Measurements from ENCODE around the gene GRM4. TPM values are rescaled to one million over a fixed set of nuclear protein-coding genes. Genes with fewer than 3 reads are reported as not detected.

Gene GRM4
- total and polyA plus RNA-seq, 9 of the 15 experiments (the other 6 are each of a cell fraction or from before 2014, with no cell fraction given), result 0.18 TPM; not detected in 8

DNA sequence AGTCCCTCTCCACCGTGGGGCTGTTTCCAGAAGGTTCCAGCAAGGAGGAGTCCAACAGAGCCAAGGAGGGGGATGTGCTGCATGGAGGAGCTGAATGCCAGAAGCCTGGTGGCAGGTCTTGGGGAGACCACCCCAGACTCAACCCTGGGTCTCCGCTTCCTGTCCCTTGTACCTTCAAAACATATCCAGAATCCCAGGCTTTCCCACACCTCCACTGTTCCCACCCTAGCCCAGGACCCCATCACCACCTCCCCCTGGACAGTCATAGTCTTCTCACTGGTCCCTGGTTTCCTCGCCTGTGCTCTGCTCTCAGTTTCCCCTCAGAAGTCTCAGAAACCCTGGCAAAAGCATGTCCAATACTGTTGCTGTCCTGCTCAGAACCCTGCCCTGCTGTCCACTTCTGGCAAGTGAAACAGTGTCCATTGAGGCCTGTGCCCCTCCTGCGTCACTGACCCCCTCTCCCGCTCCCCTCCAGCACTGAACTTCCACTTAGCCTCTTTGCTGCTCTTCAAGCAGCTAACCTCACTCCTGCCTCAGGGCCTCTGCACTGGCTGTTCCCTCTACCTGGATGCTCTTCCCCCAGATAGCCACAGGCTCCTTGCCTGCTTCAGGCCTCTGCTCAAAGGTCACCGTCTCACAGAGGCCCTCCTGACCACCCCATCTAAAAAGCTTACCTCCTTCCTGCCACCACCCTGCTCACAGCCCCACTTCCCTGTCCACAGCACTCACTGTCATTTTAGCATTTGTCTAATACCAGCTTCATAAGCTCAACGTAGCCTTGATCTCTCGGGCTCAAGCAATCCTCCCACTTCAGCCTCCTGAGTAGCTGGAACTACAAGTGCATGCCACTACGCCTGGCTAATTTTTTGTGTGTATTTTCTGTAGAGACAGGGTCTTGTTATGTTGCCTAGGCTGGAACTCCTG, 169.2 kb downstream of the GRM4 start:
- Histone ChIP-seq H3K4me1 (replicated peaks in 1 of 2; ENCODE audit: control insufficient read depth in 2 of 2, insufficient read depth in 2 of 2, low read length in 2 of 2) (peaks cover 0 to 6% of the 10 kb centered on the region in 2 experiments; a peak in 1 of 5 replicates), H3K79me2 (ENCODE audit: control insufficient read depth, insufficient read depth, low read length) (no peaks in the 10 kb centered on the region), H2AFZ (ENCODE audit: low read depth, low read length) (no peak overlapping the region), H3K9ac (ENCODE audit: insufficient read depth in 1 of 2, low read depth in 2 of 2, low read length in 2 of 2) (no peak overlapping the region), H3K9me3 (replicated peaks; ENCODE audit: control insufficient read depth, insufficient read depth, low read depth, low read length) (no peaks in the 10 kb centered on the region), H3K27me3 (ENCODE audit: control insufficient read depth in 2 of 2, insufficient read depth in 2 of 2, low read length in 2 of 2) (peaks cover 41 to 56% of the 10 kb centered on the region in 2 experiments), H3K4me3 (no peak overlapping the region), H3K36me3 (ENCODE audit: control insufficient read depth, insufficient read depth, low read length) (no peaks in the 10 kb centered on the region), H3K9me1 (ENCODE audit: control insufficient read depth, insufficient read depth, low read length) (no peaks in the 10 kb centered on the region), H4K20me1 (replicated peaks; ENCODE audit: control insufficient read depth, insufficient read depth, low read length) (peaks cover 17% of the 10 kb centered on the region), H3K27ac (ENCODE audit: extremely low read depth, low read depth, low read length) (no peak overlapping the region), H3K4me2 (ENCODE audit: insufficient read depth, low read length) (no peak overlapping the region)
- ATAC-seq (no peak; the same call in 2 of the 3 replicates), DNase-seq (ENCODE audit: extremely low read depth in 1 of 4, low spot score in 3 of 4) (no peak), FAIRE-seq (no peak)
- no TSS peak for BruUV-seq (replicated peaks)
- intact Hi-C loops (cut with micrococcal nuclease), result loop anchor here (10.0 kb wide), 1 partner anchor 178 kb away; no protein-coding TSS in a partner anchor
- WGBS (ENCODE audit: insufficient coverage, low coverage, missing lambda C conversion rate), result 0% methylated on average over 9 of the region's 9 CpGs
- in situ Hi-C loops (cut with MboI), result no loop called here
- POLR2A ChIA-PET, result interaction anchor here (0.6 to 0.7 kb wide), 2 partner anchors 10 to 16 kb away, joined by 3 read pairs; no protein-coding TSS in a partner anchor
- CTCF ChIA-PET (ENCODE audit: low intra/inter-chr PET ratio), result no interaction called here
- TF ChIP-seq, protein P1, sequence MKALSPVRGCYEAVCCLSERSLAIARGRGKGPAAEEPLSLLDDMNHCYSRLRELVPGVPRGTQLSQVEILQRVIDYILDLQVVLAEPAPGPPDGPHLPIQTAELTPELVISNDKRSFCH (CRISPR knock-in tag; IDR thresholded peaks at IDR 0.05), result no peak
- TF ChIP-seq, protein P1 (tag; IDR thresholded peaks at IDR 0.05), result no peak
- TF ChIP-seq TBP (optimal IDR thresholded peaks at IDR 0.05; ENCODE audit: low read depth, low read length) (no peak), ATF2 (CRISPR knock-in tag; IDR thresholded peaks at IDR 0.05) (no peak), NELFE (IDR thresholded peaks at IDR 0.05; ENCODE audit: insufficient read depth, insufficient read length) (no peak), ZNF280A (IDR thresholded peaks at IDR 0.05; ENCODE audit: low read depth, partially characterized antibody) (no peak), HCFC1 (IDR thresholded peaks at IDR 0.05; ENCODE audit: low read depth, low read length) (no peak), RREB1 (CRISPR knock-in tag; IDR thresholded peaks at IDR 0.05) (no peak)
- TF ChIP-seq, protein P2, sequence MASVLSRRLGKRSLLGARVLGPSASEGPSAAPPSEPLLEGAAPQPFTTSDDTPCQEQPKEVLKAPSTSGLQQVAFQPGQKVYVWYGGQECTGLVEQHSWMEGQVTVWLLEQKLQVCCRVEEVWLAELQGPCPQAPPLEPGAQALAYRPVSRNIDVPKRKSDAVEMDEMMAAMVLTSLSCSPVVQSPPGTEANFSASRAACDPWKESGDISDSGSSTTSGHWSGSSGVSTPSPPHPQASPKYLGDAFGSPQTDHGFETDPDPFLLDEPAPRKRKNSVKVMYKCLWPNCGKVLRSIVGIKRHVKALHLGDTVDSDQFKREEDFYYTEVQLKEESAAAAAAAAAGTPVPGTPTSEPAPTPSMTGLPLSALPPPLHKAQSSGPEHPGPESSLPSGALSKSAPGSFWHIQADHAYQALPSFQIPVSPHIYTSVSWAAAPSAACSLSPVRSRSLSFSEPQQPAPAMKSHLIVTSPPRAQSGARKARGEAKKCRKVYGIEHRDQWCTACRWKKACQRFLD (CRISPR knock-in tag; IDR thresholded peaks at IDR 0.05), result no peak
